ES-I3 (cell line): Measurements from ENCODE around the gene PON1.

Experiments
- H3K36me3 ChIP-seq: 2 replicates; pipeline ENCODE4 v1.6.1; 2013; ENCODE audit warnings: mild to moderate bottlenecking, low read length, control low read depth, moderate library complexity; ENCODE audit not compliant: insufficient read depth
- H3K4me1 ChIP-seq: 2 replicates; pipeline ENCODE4 v1.6.1; 2013; ENCODE audit warnings: mild to moderate bottlenecking, control low read depth, low read length; ENCODE audit not compliant: insufficient read depth
- H3K9ac ChIP-seq: 2 replicates; pipeline ENCODE4 v1.6.1; 2013; ENCODE audit warnings: low read depth, mild to moderate bottlenecking, low read length, moderate library complexity
- H3K9me3 ChIP-seq: 2 replicates; pipeline ENCODE4 v1.6.1; 2013; ENCODE audit warnings: mild to moderate bottlenecking, low read length, moderate library complexity; ENCODE audit not compliant: control insufficient read depth, insufficient read depth

Gene PON1

GRCh38 chr7:95323410-95324129 lies 762 bp downstream of the PON1 start:
- Histone ChIP-seq H3K36me3 (no peaks in the 10 kb centered on the region), H3K9ac (no peak overlapping the region), H3K4me1 (no peaks in the 10 kb centered on the region), H3K9me3 (no peaks in the 10 kb centered on the region)

GRCh38 chr7:95322854-95323253 lies 1.5 kb downstream of the PON1 start:
- H3K4me1 ChIP-seq: no peaks in the 10 kb centered on the region
- no peaks in the 10 kb centered on the region for H3K9me3 ChIP-seq
- no peak overlapping the region for H3K9ac ChIP-seq
- no peaks in the 10 kb centered on the region for H3K36me3 ChIP-seq

GRCh38 chr7:95322396-95322795 lies 1.9 kb downstream of the PON1 start:
- Histone ChIP-seq H3K36me3 (no peaks in the 10 kb centered on the region), H3K9ac (no peak overlapping the region)

GRCh38 chr7:95321720-95322119 lies 2.6 kb downstream of the PON1 start:
- H3K9ac ChIP-seq: no peak overlapping the region
- H3K4me1 ChIP-seq: no peaks in the 10 kb centered on the region
- no peaks in the 10 kb centered on the region for H3K36me3 ChIP-seq
- H3K9me3 ChIP-seq: no peaks in the 10 kb centered on the region

More at GRCh38 chr7:95322396-95322795, 1.9 kb downstream of the PON1 start:
- Histone ChIP-seq H3K4me1 (no peaks in the 10 kb centered on the region), H3K9me3 (no peaks in the 10 kb centered on the region)

GRCh38 chr7:95320651-95321050 lies 3.7 kb downstream of the PON1 start:
- H3K4me1 ChIP-seq: no peaks in the 10 kb centered on the region
- no peaks in the 10 kb centered on the region for H3K9me3 ChIP-seq
- H3K36me3 ChIP-seq: no peaks in the 10 kb centered on the region
- H3K9ac ChIP-seq: no peak overlapping the region

GRCh38 chr7:95319570-95319969 lies 4.8 kb downstream of the PON1 start:
- no peak overlapping the region for H3K9ac ChIP-seq
- H3K9me3 ChIP-seq: no peaks in the 10 kb centered on the region
- H3K4me1 ChIP-seq: no peaks in the 10 kb centered on the region
- no peaks in the 10 kb centered on the region for H3K36me3 ChIP-seq

GRCh38 chr7:95318501-95319100 lies 5.7 kb downstream of the PON1 start:
- Histone ChIP-seq H3K4me1 (no peaks in the 10 kb centered on the region), H3K9me3 (no peaks in the 10 kb centered on the region), H3K36me3 (no peaks in the 10 kb centered on the region), H3K9ac (no peak overlapping the region)

- H3K9ac ChIP-seq: no peak overlapping the region
- no peaks in the 10 kb centered on the region for H3K4me1 ChIP-seq
- no peaks in the 10 kb centered on the region for H3K9me3 ChIP-seq
- H3K36me3 ChIP-seq: no peaks in the 10 kb centered on the region
These were observed 6.4 kb downstream of the PON1 start for GRCh38 chr7:95317966-95318365.

GRCh38 chr7:95317546-95317945 lies 6.8 kb downstream of the PON1 start:
- Histone ChIP-seq H3K4me1 (no peaks in the 10 kb centered on the region), H3K9me3 (no peaks in the 10 kb centered on the region), H3K9ac (no peak overlapping the region), H3K36me3 (no peaks in the 10 kb centered on the region)

- Histone ChIP-seq H3K36me3 (no peaks in the 10 kb centered on the region), H3K4me1 (no peaks in the 10 kb centered on the region), H3K9me3 (no peaks in the 10 kb centered on the region), H3K9ac (no peak overlapping the region)
These were observed 7.7 kb downstream of the PON1 start for GRCh38 chr7:95316588-95316987.

GRCh38 chr7:95312561-95312960 lies 11.8 kb downstream of the PON1 start:
- Histone ChIP-seq H3K36me3 (no peaks in the 10 kb centered on the region), H3K9me3 (no peaks in the 10 kb centered on the region), H3K4me1 (no peaks in the 10 kb centered on the region), H3K9ac (no peak overlapping the region)

- H3K9me3 ChIP-seq: no peaks in the 10 kb centered on the region
- H3K36me3 ChIP-seq: no peaks in the 10 kb centered on the region
- no peak overlapping the region for H3K9ac ChIP-seq
- H3K4me1 ChIP-seq: no peaks in the 10 kb centered on the region
These were observed 12.9 kb downstream of the PON1 start for GRCh38 chr7:95311389-95311788.

- Histone ChIP-seq H3K4me1 (no peaks in the 10 kb centered on the region), H3K36me3 (no peaks in the 10 kb centered on the region), H3K9ac (no peak overlapping the region), H3K9me3 (no peaks in the 10 kb centered on the region)
These were observed 14.4 kb downstream of the PON1 start for GRCh38 chr7:95309951-95310350.

- H3K4me1 ChIP-seq: no peaks in the 10 kb centered on the region
- H3K9me3 ChIP-seq: no peaks in the 10 kb centered on the region
- no peaks in the 10 kb centered on the region for H3K36me3 ChIP-seq
- H3K9ac ChIP-seq: no peak overlapping the region
These were observed 19.3 kb downstream of the PON1 start for GRCh38 chr7:95304990-95305389.
